GM19035 (cell line): ENCODE results near the gene TYROBP.
"Not testable (repeated sequence)": the region's sequence is repeated elsewhere in the genome, so short reads cannot be mapped to it uniquely, and the experiment has no call there.

ENCODE experiments used
- ATAC-seq: cut with Tn5 transposase; IDR thresholded peaks from one replicate; pipeline ENCODE4 v1.9.1; 2021; ENCODE audit not compliant: unreplicated experiment

TYROBP gene

DNA sequence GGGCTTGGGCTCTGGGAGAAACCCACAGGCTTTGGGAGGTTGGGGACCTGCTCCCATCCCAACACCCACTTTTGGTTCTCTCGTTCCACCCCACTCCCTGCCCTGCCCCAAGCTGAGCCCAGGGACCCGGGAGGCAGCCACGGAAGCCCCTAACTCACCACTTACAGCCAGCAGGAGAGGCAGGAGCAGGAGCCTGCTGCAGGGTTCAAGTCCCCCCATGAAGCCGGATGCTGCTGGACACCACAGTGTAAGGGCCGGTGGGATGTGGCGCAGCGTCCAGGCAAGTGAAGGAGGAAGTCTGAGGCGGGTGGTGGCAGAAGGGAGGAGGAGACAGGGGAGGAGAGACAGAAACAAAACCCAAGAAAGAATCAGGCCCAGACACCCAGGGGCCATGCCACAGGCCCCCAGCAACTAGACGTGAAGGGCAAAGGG is at the start of gene TYROBP:
Gene TYROBP (minus strand): TSS at position 286 of the 432 bp plus-strand sequence. CDS start 67 bp downstream, at position 219.
- ATAC-seq = no peak

DNA sequence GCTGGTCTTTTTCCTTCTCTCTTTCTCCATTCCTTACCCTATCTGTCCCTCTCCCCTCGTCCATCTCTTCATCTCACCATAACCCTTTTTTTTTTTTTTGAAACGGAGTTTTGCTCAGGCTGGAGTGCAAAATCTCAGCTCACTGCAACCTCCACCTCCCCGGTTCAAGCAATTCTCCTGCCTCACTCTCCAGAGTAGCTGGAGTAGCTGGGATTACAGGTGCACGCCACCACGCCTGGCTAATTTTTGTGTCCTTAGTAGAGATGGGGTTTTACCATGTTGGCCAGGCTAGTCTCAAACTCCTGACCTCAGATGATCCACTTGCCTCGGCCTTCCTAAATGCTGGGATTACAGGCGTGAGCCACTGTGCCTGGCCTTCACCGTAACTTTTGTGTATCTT is 49.3 kb upstream of the TYROBP start:
- not testable (repeated sequence) for ATAC-seq

- ATAC-seq = no peak
Measured at GRCh38 chr19:35955881-35956634, 48.0 kb upstream of the TYROBP start.

- ATAC-seq = no peak
Measured at GRCh38 chr19:35949131-35949530, 41.0 kb upstream of the TYROBP start.

DNA sequence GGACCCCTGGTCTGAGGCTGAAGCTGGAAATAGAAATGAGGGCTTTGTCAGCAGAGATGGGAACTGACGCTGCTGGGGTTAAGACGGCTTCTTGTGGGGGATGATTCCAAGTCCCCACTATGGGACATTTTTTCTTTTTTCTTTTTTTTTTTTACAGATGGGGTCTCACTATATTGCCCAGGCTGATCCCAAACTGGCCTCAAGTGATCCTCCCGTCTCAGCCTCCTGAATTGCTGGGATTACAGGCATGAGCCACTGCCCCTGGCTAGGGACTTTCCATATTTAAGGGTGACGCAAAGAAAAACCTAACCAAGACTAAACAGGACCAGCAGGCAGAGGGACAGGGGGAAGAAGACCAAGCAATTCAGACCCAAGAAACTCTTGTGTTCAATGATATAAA is 38.1 kb upstream of the TYROBP start:
- no peak for ATAC-seq

GRCh38 chr19:35945121-35945790 is 37.2 kb upstream of the TYROBP start:
- ATAC-seq = no peak

DNA sequence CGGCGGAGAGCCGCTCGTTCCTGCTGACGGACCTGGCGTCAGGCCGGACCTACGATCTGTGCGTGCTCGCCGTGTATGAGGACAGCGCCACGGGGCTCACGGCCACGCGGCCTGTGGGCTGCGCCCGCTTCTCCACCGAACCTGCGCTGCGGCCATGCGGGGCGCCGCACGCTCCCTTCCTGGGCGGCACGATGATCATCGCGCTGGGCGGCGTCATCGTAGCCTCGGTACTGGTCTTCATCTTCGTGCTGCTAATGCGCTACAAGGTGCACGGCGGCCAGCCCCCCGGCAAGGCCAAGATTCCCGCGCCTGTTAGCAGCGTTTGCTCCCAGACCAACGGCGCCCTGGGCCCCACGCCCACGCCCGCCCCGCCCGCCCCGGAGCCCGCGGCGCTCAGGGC is 36.5 kb upstream of the TYROBP start:
- ATAC-seq = no peak

GRCh38 chr19:35943321-35944301 is 35.5 kb upstream of the TYROBP start:
- ATAC-seq = no peak

DNA sequence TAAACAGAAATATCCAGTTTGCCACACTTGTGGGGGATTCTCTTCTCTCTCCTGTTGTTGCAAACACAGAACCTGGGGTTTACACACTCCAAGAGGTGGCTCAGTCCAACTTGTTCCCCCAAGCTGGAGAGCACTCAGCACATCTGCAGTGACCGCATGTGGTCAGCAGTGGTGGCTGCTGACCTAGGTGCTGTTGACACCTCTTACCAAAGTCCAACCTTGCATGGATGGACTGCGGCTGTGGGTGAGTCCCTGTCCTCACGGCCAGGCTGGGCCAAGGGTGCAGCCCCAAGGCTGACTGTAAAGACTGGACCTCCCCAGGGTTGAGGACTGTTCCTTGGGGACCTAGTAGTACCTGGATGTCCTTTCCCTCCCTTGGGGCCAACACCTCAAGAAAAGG is 34.1 kb upstream of the TYROBP start:
- no peak for ATAC-seq

DNA sequence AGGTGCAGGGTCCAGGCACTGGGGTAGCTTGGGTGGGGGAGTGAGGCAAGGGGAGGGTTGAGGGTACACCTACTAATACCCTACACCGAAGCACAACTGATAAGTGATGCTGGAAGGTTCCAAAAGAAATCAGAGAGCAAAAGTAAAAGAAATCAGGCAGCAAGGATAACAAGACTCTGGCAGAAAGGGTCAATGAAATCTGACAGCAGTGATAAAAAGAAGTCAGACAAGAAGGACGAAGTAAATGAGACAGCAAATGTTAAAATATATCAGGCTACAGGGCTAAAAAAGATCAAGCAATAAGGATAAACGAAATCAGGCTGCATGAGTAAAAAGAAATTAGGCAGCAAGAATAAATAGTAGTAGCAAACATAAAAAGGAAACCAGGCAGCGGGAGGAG is 32.7 kb upstream of the TYROBP start:
- no peak for ATAC-seq

DNA sequence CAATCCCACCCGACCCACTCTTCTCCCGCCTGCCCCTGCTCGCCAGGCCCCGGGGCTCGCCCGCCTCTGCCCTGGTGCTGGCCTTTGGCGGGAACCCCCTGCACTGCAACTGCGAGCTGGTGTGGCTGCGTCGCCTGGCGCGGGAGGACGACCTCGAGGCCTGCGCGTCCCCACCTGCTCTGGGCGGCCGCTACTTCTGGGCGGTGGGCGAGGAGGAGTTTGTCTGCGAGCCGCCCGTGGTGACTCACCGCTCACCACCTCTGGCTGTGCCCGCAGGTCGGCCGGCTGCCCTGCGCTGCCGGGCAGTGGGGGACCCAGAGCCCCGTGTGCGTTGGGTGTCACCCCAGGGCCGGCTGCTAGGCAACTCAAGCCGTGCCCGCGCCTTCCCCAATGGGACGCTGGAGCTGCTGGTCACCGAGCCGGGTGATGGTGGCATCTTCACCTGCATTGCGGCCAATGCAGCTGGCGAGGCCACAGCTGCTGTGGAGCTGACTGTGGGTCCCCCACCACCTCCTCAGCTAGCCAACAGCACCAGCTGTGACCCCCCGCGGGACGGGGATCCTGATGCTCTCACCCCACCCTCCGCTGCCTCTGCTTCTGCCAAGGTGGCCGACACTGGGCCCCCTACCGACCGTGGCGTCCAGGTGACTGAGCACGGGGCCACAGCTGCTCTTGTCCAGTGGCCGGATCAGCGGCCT is 32.1 kb upstream of the TYROBP start:
- no peak for ATAC-seq

GRCh38 chr19:35939307-35940077 is 31.4 kb upstream of the TYROBP start:
- no peak for ATAC-seq

GRCh38 chr19:35938282-35939224 is 30.5 kb upstream of the TYROBP start:
- ATAC-seq = no peak

DNA sequence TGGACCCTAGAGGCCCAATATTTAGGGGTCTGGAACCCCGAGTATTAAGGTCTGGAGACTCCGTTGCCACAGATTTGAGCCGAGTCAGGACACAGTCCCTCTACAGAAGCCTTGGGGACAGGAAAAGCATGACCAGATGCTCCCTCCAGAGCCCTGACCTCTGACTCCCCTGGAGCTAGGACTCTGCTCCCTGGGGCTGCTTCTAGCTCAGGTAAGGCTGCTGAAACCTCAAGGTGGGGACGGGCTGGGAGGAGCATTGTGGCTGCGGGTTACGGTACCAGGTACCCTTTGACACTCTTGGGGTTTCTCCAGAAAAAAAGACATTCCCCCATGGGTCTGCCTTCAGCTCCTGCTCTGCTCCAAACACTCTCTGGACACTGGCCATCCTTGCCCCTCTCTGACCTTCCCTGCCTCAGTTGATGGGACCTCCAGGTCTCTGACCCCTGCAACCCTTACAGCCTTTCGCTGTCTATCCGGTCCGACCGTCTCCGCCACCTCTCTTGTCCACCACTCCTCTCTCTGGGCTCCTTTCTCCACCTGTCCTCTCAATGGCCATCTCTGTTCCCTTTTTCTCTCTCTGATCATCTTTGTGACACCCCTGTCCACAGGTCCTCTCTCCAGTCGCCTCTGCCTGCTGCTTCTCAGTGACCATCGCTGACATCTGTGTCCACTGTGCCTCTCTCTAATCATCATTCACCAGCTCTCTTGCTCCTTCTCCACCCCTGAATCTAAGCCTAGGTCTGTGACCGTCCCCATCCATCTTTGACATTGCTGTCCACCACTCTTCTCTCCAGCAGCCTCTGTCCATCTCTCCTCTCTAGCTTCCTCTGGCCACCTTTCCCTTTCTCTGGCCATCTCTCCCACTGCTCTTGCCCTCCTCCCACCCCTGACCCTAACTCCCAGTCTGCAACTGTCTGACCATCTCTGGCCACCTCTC is 29.5 kb upstream of the TYROBP start:
- no peak for ATAC-seq

GRCh38 chr19:35936738-35937268 is 28.7 kb upstream of the TYROBP start:
- no peak for ATAC-seq

DNA sequence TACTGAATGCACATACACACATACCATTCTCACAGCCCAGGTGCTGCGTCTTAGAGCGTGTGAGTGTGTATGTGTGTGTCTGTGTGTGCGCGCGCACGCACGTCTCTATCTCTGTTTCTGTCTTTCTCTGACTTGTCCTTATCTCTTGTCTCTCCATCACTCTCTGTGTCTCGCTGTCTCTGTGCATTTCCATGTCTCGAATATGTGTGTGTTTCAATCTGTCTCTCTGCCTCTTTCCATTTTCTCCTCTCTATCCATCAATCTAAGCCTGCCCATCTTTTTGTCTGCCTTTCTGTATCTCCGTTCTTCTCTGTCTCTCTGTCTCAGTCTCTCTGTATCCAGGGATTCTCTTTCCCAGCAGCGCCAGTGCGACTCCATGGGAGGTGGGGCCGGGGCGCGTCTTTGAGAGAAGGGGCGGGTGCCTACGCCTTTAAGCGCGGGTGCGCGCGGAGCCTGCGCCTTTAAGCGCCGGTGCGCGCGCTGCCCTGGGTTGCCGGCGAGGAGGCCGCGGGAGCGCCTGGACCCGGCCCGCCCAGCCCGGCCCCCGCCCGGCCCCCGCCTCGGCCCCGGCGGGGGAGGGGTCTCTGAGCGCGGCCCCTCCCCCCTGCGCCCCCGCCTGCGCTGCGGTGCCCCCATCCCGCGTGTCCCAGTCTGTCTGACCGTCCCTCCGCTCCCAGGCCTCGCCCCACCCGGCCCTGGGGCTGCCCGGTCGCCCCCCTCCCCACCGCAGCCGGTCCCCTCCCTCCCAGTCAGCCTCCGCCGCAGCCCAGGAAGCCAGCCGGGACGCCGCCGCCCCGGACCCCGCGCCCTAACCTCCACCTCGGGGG is 28.0 kb upstream of the TYROBP start, which contains the start of gene LRFN3:
Gene LRFN3 (plus strand): TSS at position 464 of the 827 bp plus-strand sequence. CDS start 3,052 bp downstream, outside the sequence.
- no peak for ATAC-seq
